ENCODE measurements around the gene TLE2. TPM values are rescaled to one million over a fixed set of nuclear protein-coding genes. Genes with fewer than 3 reads are reported as not detected.

The TLE2 gene
- 1.9 and 3.0 TPM in 2 replicates for total RNA-seq (2022)
- percentile 12 among the genes with signal in this experiment for Bru-seq, nascent RNA
- percentile 16 among the genes with signal in this experiment for BruChase-seq, experiment 1, labeled RNA remaining after a 6-hour chase
- BruChase-seq, experiment 2, labeled RNA remaining after a 2-hour chase, result percentile 14 among the genes with signal in this experiment
- long read RNA-seq, partial matches to known transcripts, result 0 of 7 reads
- long read RNA-seq, other reads (novel, unspliced or antisense), result 7 of 7 reads

DNA sequence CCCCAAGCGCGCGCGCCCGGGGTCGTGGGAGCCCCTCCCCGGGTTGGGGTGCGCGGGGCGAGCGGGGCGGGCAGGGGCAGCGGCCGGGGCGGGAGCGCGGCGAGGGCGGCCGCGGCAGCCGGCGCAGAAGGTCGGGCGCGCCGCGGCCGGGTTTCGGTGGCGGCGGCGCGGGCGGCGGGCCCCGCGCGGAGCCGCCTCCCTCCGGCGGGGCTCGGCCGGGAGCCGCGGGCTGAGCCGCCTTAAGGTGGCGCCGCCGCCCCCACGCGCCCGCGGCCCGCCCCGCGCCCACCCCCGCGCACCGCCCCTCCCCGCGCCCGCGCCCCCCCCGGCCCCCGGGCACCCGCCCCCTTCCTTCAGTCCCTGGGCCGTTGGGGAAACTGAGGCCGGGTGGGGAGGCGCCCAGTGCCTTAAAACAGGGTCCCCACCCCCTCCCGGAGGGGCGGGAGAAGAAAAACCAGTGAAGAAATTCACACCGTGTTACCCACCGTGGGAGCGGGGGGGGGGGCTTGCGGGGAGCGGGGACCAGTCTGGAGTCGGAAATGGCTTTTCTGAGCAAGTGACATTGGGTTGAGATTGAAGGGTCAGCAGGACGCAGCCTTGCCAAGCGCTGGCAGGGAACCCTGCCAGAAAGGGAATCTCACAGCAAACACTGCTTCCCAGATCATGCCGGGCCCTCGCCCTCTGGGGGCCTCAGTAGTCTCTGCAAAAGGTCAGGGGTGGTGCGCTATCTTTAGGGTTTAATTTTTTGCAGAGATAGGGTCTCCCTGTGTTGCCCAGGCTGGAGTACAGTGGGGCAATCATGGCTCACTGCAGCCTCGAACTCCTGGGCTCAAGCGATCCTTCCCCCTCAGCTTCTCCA is at the start of gene TLE2:
Gene TLE2, minus strand, starts transcription at position 216 of the 859 bp plus-strand sequence. CDS start 376 bp downstream, outside the sequence.
- TF ChIP-seq, protein P1, sequence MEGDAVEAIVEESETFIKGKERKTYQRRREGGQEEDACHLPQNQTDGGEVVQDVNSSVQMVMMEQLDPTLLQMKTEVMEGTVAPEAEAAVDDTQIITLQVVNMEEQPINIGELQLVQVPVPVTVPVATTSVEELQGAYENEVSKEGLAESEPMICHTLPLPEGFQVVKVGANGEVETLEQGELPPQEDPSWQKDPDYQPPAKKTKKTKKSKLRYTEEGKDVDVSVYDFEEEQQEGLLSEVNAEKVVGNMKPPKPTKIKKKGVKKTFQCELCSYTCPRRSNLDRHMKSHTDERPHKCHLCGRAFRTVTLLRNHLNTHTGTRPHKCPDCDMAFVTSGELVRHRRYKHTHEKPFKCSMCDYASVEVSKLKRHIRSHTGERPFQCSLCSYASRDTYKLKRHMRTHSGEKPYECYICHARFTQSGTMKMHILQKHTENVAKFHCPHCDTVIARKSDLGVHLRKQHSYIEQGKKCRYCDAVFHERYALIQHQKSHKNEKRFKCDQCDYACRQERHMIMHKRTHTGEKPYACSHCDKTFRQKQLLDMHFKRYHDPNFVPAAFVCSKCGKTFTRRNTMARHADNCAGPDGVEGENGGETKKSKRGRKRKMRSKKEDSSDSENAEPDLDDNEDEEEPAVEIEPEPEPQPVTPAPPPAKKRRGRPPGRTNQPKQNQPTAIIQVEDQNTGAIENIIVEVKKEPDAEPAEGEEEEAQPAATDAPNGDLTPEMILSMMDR (IDR thresholded peaks at IDR 0.05; ENCODE audit: unreplicated experiment), result no peak
- H3K27ac Mint-ChIP-seq (ENCODE audit: low read depth, unreplicated experiment), result no peak within 1 kb of the TSS
- H3K4me3 Mint-ChIP-seq (ENCODE audit: unreplicated experiment), result peak within 1 kb of the TSS; percentile 67
- no peak for DNase-seq (ENCODE audit: unreplicated experiment)
- no peaks in the 10 kb centered on the region for H3K27me3 Mint-ChIP-seq (ENCODE audit: insufficient read depth, unreplicated experiment)
- peaks cover 8% of the 10 kb centered on the region for H3K4me1 Mint-ChIP-seq (ENCODE audit: insufficient read depth, unreplicated experiment)
- ChIA-PET CTCF (no interaction called here), POLR2A (no interaction called here)
- no peaks in the 10 kb centered on the region for H3K36me3 Mint-ChIP-seq (ENCODE audit: insufficient read depth, unreplicated experiment)
- H3K9me3 Mint-ChIP-seq (ENCODE audit: unreplicated experiment), result no peaks in the 10 kb centered on the region
- no TSS peak for BruUV-seq (replicated peaks)
- intact Hi-C loops (cut with micrococcal nuclease), result no loop called here

DNA sequence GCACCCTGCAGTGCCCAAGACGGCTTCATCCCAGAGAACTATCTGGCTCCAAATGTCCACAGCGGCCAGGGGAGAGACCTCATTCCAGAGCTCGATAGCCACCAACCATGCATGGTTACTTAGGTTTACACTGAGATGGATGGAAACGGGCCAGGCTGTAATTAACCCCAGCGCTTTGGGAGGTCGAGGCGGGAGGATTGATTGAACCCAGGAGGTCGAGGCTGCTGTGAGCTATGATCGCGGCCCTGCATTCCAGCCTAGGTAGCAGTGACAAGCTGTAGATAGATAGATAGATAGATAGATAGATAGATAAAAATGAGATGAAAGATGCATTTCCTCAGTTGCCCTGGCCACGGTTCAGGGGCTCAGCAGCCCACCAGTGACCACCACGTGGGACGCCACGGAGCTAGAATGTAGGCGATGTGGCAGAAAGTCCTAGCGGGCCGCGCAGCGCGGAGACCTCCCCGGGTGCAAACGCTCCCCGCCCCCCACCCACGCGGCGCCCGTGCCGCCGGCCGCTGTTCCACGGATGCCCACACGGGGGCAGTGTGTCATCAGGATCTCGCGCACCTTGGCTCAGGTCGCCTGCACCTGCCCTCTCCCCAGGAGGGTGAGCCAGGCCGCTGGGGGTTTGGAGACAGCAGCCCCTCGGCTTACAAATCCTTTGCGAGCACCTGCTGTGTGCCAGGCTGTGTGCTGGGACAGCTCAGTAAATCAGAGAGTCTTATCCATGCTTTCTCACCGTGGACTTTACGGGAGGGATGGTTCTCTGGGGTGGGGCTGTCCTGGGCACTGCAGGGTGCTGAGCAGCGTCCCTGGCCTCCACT is 46.7 kb upstream of the TLE2 start:
- H3K27me3 Mint-ChIP-seq (ENCODE audit: insufficient read depth, unreplicated experiment), result no peaks in the 10 kb centered on the region
- H3K9me3 Mint-ChIP-seq (ENCODE audit: unreplicated experiment), result no peaks in the 10 kb centered on the region
- BruUV-seq (replicated peaks), result no TSS peak
- intact Hi-C loops (cut with micrococcal nuclease), result loop anchor here (1.0 to 10.0 kb wide), 2 partner anchors 87 to 121 kb away; no protein-coding TSS in a partner anchor
- no peak overlapping the region for H3K4me3 Mint-ChIP-seq (ENCODE audit: unreplicated experiment)
- POLR2A ChIA-PET, result interaction anchor here (0.6 to 0.7 kb wide), 3 partner anchors 54 to 922 kb away, joined by 3 to 6 read pairs (median 3); no protein-coding TSS in a partner anchor
- H3K27ac Mint-ChIP-seq (ENCODE audit: low read depth, unreplicated experiment), result no peak overlapping the region
- peaks cover 4% of the 10 kb centered on the region for H3K36me3 Mint-ChIP-seq (ENCODE audit: insufficient read depth, unreplicated experiment)
- TF ChIP-seq, protein P1 (IDR thresholded peaks at IDR 0.05; ENCODE audit: unreplicated experiment), result peak; percentile 87
- no peaks in the 10 kb centered on the region for H3K4me1 Mint-ChIP-seq (ENCODE audit: insufficient read depth, unreplicated experiment)
- CTCF ChIA-PET, result interaction anchor here (0.6 to 2.9 kb wide), 29 partner anchors 10 to 225 kb away, joined by 3 to 32 read pairs (median 4); no protein-coding TSS in a partner anchor
- peak; percentile 56 for DNase-seq (ENCODE audit: unreplicated experiment)

DNA sequence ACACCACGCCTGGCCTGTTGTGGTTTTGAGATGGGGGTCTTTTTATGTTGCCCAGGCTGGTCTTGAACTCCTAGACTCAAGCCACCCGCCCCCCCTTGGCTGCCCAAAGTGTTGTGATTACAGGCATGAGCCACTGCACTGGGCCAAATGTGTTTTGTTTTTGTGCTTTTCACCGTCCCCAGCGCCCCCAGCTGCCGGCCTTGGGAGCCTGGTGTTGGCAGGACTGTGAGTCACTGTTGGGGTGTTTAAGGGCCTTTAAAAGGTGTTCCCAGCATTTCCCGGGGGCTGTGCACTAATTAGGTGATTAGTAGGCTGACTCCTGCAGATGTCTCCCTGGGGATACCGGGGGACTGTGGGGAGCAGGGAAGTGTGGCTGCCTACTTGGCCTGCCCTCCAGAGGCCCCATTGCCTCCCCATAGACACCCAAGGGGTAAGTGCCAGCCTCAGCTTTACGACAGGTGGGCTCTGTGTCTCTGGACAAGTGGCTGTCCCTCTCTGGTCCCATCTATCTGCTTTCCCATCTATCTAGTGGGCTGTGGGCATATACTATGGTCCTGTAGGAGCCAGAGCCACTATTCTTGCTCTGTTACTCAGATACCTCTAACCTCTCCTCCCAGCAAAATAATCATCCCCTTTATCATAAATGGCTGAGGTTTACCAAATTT is 45.0 kb upstream of the TLE2 start:
- H3K27ac Mint-ChIP-seq (ENCODE audit: low read depth, unreplicated experiment), result no peak overlapping the region
- H3K27me3 Mint-ChIP-seq (ENCODE audit: insufficient read depth, unreplicated experiment), result no peaks in the 10 kb centered on the region
- no peak overlapping the region for H3K4me3 Mint-ChIP-seq (ENCODE audit: unreplicated experiment)
- ChIA-PET CTCF (interaction anchor here (0.7 to 2.9 kb wide), 3 partner anchors 56 to 182 kb away, joined by 3 to 21 read pairs (median 3); no protein-coding TSS in a partner anchor), POLR2A (no interaction called here)
- peak; percentile 45 for DNase-seq (ENCODE audit: unreplicated experiment)
- H3K9me3 Mint-ChIP-seq (ENCODE audit: unreplicated experiment), result no peaks in the 10 kb centered on the region
- intact Hi-C loops (cut with micrococcal nuclease), result loop anchor here (10.0 kb wide), 1 partner anchor 119 kb away; no protein-coding TSS in a partner anchor
- BruUV-seq (replicated peaks), result no TSS peak
- TF ChIP-seq, protein P1 (IDR thresholded peaks at IDR 0.05; ENCODE audit: unreplicated experiment), result no peak
- no peaks in the 10 kb centered on the region for H3K4me1 Mint-ChIP-seq (ENCODE audit: insufficient read depth, unreplicated experiment)
- H3K36me3 Mint-ChIP-seq (ENCODE audit: insufficient read depth, unreplicated experiment), result peaks cover 4% of the 10 kb centered on the region

Measured in MCF 10A (cell line).